ENCODE measurements around the gene C9orf72. TPM values are rescaled to one million over a fixed set of nuclear protein-coding genes. Genes with fewer than 3 reads are reported as not detected.

The C9orf72 gene
- polyA plus RNA-seq: 47.1 and 47.2 TPM in 2 replicates

GRCh38 chr9:27572918-27573633 is at the start of gene C9orf72:
TSS of gene C9orf72 (minus strand) at chr9:27573481. CDS start at chr9:27567120, 6,361 bp downstream.

DNA sequence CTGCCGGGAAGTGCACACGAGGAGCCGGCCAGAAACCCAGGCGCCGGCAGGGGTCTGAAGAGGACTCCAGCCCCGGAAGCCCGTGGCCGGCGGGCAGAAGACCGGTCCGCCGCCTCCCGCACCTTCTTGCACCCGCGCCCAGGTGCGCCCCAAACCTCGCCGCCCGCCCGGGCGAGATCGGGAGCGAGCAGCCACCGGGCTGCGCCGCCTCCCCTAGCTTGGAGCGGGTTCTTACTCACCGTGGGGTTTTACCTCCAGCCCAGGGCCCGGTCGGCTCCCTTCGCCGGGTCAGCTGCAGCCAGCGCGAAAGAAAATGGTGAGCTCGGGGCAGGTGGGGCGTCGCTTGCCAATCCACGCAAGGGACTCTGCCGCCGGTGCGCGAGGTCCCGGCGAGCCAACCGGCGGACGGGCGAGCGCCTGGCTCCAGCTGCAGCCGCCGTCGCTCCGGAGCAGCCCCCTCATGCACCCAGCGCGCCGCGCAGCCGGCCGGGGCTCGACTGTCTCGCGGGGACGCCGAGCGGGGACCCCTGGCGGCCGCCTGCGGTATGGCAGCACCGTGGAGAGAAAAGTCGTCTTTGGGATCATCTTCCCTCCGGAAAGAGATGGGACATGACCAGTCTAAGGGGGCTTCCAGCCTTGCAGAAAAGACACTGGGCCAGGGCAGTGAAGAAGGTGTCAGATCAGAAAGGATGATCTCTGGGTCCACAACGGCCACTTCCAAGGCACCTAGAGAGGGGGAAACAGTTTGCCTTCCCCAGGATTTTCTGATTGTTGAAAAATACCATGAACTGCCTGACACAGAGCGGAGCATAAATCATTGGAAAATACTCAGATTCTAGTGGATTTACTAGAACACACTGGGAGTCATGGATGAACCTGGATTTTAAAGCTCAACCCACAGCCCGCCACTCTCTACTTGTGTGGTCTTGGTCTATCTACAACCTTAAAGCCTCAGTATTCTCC is 43.7 kb downstream of the C9orf72 start, which contains the start of gene MOB3B:
TSS of gene MOB3B (minus strand) at position 499 of the 963 bp plus-strand sequence. CDS start 74,264 bp downstream, outside the sequence.

DNA sequence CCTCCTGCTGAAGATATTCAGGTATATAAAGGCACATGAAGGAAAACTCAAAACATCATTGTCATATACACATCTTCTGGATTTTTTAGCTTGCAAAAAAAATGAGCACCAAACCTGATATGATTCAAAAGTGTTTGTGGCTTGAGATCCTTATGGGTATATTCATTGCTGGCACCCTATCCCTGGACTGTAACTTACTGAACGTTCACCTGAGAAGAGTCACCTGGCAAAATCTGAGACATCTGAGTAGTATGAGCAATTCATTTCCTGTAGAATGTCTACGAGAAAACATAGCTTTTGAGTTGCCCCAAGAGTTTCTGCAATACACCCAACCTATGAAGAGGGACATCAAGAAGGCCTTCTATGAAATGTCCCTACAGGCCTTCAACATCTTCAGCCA is 49.0 kb downstream of the C9orf72 start, which contains the start of gene IFNK:
TSS of gene IFNK (plus strand) at position 55 of the 400 bp plus-strand sequence. CDS start at position 102, 47 bp downstream.

Other genes starting within 250 kb of the C9orf72 start
- not detected in 2 replicates for gene IFNK, start 49.2 kb downstream of the C9orf72 start, polyA plus RNA-seq
- gene MOB3B, start 43.7 kb downstream of the C9orf72 start, polyA plus RNA-seq: 5.7 and 10.9 TPM in 2 replicates

Measured in Purkinje cell (primary cell).